ENCODE data around the gene ASS1.

- no peak for TF ChIP-seq CTCF (IDR thresholded peaks at IDR 0.05)
- no peak for TF ChIP-seq EZH2 (IDR thresholded peaks at IDR 0.05)
Measured at GRCh38 chr9:130431536-130432303, 13.0 kb upstream of the ASS1 start.

All from neural progenitor cell (in vitro differentiated cells).